ENCODE results near the gene SLC22A3.
"Not testable (repeated sequence)": the region's sequence is repeated elsewhere in the genome, so short reads cannot be mapped to it uniquely, and the experiment has no call there.

The SLC22A3 gene

GRCh38 chr6:160430203-160430602 is 82.0 kb downstream of the SLC22A3 start:
- H3K36me3 Mint-ChIP-seq, result no peaks in the 10 kb centered on the region
- no peak for ATAC-seq
- H3K9me3 Mint-ChIP-seq, result no peaks in the 10 kb centered on the region

GRCh38 chr6:160430751-160431150 is 82.6 kb downstream of the SLC22A3 start:
- Mint-ChIP-seq H3K27ac (no peak overlapping the region), H3K9me3 (no peaks in the 10 kb centered on the region), H3K4me3 (no peak overlapping the region), H3K4me1 (peaks cover 6% of the 10 kb centered on the region), H3K36me3 (no peaks in the 10 kb centered on the region), H3K27me3 (peaks cover 32% of the 10 kb centered on the region)
- ATAC-seq, result no peak

More at GRCh38 chr6:160430203-160430602, 82.0 kb downstream of the SLC22A3 start:
- peaks cover 32% of the 10 kb centered on the region for H3K27me3 Mint-ChIP-seq
- no peak overlapping the region for H3K27ac Mint-ChIP-seq
- H3K4me1 Mint-ChIP-seq, result peaks cover 6% of the 10 kb centered on the region
- no peak overlapping the region for H3K4me3 Mint-ChIP-seq

GRCh38 chr6:160431226-160431625 is 83.0 kb downstream of the SLC22A3 start:
- Mint-ChIP-seq H3K4me1 (peaks cover 4% of the 10 kb centered on the region), H3K27ac (no peak overlapping the region), H3K27me3 (peaks cover 32% of the 10 kb centered on the region), H3K4me3 (no peak overlapping the region), H3K9me3 (no peaks in the 10 kb centered on the region), H3K36me3 (no peaks in the 10 kb centered on the region)
- no peak for ATAC-seq

DNA sequence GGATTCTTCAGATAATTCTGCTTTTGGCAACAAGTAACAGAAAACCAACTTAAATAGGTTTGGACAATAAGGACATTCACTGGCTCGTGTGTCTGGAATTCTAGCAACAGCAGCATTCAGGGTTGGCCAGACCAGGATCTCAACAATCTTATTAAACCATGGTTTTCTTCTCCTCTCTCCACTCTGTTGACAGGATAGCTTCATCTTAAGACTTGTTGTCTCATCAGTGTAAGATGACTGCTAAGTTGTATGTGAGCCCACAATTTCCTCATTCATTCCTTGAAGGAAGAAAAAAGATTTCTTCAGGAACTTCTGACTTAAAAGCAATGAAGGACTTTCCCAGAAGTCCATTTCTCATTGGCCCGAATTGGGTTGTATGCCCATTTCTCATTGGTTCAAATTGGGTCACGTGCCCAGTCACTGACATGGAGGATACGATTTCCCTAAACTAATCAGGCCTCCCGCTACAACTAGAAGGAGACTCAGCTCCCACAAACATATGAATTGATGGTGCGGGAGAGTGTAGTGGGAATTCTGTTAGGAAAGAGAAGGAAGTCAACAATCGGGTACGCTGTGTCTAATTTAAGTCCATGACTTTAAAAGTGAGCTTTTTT is 83.7 kb downstream of the SLC22A3 start:
- no peaks in the 10 kb centered on the region for H3K9me3 Mint-ChIP-seq
- no peak for ATAC-seq
- no peak overlapping the region for H3K4me3 Mint-ChIP-seq
- peaks cover 25% of the 10 kb centered on the region for H3K27me3 Mint-ChIP-seq
- no peak overlapping the region for H3K27ac Mint-ChIP-seq
- H3K4me1 Mint-ChIP-seq, result no peaks in the 10 kb centered on the region
- no peaks in the 10 kb centered on the region for H3K36me3 Mint-ChIP-seq

- Mint-ChIP-seq H3K4me1 (no peaks in the 10 kb centered on the region), H3K27me3 (peaks cover 9% of the 10 kb centered on the region)
- ATAC-seq, result no peak
These were observed 87.8 kb downstream of the SLC22A3 start for GRCh38 chr6:160435935-160436334.

DNA sequence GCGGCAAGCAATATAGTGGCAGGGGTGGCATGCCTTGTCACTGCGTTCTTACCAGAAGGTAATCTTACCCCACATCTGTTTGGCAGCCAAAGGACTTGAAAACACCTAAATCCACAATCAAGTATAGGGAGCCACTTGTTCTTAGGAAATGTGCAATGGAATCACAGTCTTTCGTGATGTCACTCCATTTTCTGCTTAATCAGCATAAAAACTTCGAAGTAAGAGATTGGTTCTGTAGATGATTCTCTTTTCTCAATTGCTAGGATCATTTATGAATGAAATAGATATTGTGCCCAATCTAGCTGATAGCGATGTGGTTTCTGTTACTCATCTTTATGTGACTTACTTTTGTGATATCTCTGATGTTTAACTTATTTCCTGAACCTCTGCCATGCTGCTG is 89.0 kb downstream of the SLC22A3 start:
- H3K4me1 Mint-ChIP-seq, result no peaks in the 10 kb centered on the region
- H3K36me3 Mint-ChIP-seq, result no peaks in the 10 kb centered on the region
- no peaks in the 10 kb centered on the region for H3K9me3 Mint-ChIP-seq
- no peak overlapping the region for H3K27ac Mint-ChIP-seq
- ATAC-seq, result no peak
- H3K4me3 Mint-ChIP-seq, result no peak overlapping the region
- peaks cover 9% of the 10 kb centered on the region for H3K27me3 Mint-ChIP-seq

More at GRCh38 chr6:160435935-160436334, 87.8 kb downstream of the SLC22A3 start:
- H3K36me3 Mint-ChIP-seq, result no peaks in the 10 kb centered on the region
- no peak overlapping the region for H3K4me3 Mint-ChIP-seq
- no peak overlapping the region for H3K27ac Mint-ChIP-seq
- H3K9me3 Mint-ChIP-seq, result no peaks in the 10 kb centered on the region

DNA sequence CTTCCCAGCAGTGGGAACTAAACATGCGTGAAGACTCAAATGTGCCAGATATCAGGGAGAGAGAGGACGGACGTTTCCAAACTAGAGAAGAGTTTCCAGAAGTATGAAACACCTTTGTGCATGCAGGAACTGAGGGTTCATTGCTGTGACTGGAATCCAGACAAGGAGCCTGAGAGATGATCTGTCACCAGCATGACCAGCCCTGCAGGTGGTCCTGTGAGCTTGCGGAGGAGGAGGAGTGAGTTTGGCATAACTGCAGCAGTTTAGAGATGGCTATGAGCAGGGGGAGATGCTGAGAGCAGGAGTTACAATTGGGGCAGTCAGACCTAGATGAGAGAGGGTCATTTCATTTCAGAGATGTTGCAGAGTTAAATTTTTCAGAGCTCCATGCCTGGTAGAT is 89.6 kb downstream of the SLC22A3 start:
- no peak for ATAC-seq
- Mint-ChIP-seq H3K36me3 (no peaks in the 10 kb centered on the region), H3K27me3 (peaks cover 9% of the 10 kb centered on the region), H3K4me3 (no peak overlapping the region), H3K9me3 (no peaks in the 10 kb centered on the region), H3K27ac (no peak overlapping the region), H3K4me1 (no peaks in the 10 kb centered on the region)

- Mint-ChIP-seq H3K36me3 (no peaks in the 10 kb centered on the region), H3K9me3 (no peaks in the 10 kb centered on the region), H3K27ac (no peak overlapping the region), H3K27me3 (peaks cover 9% of the 10 kb centered on the region), H3K4me3 (no peak overlapping the region), H3K4me1 (no peaks in the 10 kb centered on the region)
- no peak for ATAC-seq
These were observed 90.3 kb downstream of the SLC22A3 start for GRCh38 chr6:160438481-160438880.

DNA sequence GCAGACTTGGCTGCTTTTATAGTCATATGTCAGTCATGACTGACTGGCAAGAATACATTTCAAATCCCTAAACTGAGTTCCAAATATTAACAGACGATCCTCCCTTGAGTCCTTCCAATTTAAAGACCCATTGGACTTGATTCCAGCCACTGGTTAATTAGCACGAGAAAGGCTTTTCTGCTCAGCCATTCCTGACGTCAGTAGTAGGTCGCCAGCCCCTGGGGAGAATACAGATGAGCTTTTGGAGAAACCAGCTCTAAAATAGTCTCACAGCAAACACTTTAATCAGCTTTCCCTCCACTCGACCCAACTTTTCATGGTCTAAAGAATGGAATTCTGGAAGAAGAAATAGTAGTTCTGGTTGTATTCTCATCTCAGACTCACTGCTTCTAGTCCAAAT is 91.6 kb downstream of the SLC22A3 start:
- H3K4me1 Mint-ChIP-seq, result no peaks in the 10 kb centered on the region
- H3K4me3 Mint-ChIP-seq, result no peak overlapping the region
- no peaks in the 10 kb centered on the region for H3K36me3 Mint-ChIP-seq
- H3K9me3 Mint-ChIP-seq, result no peaks in the 10 kb centered on the region
- H3K27me3 Mint-ChIP-seq, result peaks cover 16% of the 10 kb centered on the region
- ATAC-seq, result no peak
- no peak overlapping the region for H3K27ac Mint-ChIP-seq

DNA sequence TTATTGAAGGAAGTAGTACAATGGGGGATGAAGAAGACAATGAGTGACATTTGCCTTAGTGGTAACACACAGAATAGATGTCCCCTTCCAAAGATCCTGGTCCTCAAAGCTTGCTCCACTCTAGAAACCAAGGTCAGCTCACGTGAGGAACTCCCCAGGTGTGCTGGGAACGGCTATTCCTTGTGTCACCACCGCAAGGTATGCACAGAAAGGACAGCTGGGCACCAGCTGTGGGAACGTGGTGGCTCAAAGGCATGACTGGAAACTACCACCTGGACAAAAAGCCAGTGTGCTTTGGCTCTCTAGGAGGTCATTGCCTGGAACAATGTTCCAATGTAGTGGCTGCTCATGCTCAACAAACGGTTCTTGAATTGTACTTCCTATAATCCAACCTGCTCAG is 94.0 kb downstream of the SLC22A3 start:
- H3K36me3 Mint-ChIP-seq, result peaks cover 12% of the 10 kb centered on the region
- H3K27me3 Mint-ChIP-seq, result peaks cover 40% of the 10 kb centered on the region
- no peak overlapping the region for H3K4me3 Mint-ChIP-seq
- H3K4me1 Mint-ChIP-seq, result no peaks in the 10 kb centered on the region
- no peak for ATAC-seq
- no peak overlapping the region for H3K27ac Mint-ChIP-seq
- H3K9me3 Mint-ChIP-seq, result peaks cover 11% of the 10 kb centered on the region

GRCh38 chr6:160445130-160445529 is 97.0 kb downstream of the SLC22A3 start:
- Mint-ChIP-seq H3K4me1 (no peaks in the 10 kb centered on the region), H3K9me3 (peaks cover 15% of the 10 kb centered on the region), H3K27me3 (peaks cover 35% of the 10 kb centered on the region), H3K36me3 (peaks cover 12% of the 10 kb centered on the region), H3K4me3 (no peak overlapping the region), H3K27ac (no peak overlapping the region)
- ATAC-seq, result no peak

DNA sequence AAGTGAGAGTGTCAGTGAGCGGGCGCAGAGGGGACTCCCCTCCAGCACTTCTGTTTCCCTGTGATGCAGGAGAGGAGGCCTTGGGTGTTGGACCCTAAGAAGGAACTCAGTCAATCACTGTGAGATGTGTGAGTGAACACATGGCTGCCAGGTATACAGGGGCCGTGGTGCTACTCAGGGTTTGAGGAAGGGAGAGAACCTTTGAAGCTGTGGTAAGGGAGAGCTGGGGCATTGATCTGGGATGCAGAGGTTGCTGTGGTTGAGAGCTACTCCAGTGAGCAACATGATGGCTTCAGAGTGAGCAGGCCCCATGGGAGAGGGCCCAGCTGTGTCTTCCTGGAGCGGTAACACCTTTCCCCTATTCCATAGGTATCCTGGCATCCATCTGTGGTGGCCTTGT is 99.2 kb downstream of the SLC22A3 start:
- Mint-ChIP-seq H3K27ac (no peak overlapping the region), H3K4me1 (no peaks in the 10 kb centered on the region), H3K4me3 (no peak overlapping the region), H3K27me3 (peaks cover 35% of the 10 kb centered on the region), H3K36me3 (peaks cover 12% of the 10 kb centered on the region), H3K9me3 (peaks cover 15% of the 10 kb centered on the region)
- ATAC-seq, result no peak

DNA sequence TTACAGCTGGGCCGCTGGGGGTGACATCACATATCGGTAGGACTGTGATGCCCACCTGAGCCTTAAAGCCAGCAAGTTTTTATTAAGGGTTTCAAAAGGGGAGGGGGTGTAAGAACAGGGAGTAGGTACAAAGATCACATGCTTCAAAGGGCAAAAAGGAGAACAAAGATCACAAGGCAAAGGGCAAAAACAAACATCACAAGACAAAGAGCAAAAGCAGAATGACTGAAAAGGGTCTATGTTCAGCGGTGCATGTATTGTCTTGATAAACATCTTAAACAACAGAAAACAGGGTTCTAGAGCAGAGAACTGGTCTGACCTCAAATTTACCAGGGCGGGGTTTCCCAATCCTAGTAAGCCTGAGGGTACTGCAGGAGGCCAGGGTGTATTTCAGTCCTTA is 101.6 kb downstream of the SLC22A3 start:
- Mint-ChIP-seq H3K9me3 (peaks cover 15% of the 10 kb centered on the region), H3K36me3 (peaks cover 12% of the 10 kb centered on the region), H3K27me3 (peaks cover 28% of the 10 kb centered on the region)
- H3K4me3 Mint-ChIP-seq, H3K27ac Mint-ChIP-seq, ATAC-seq, H3K4me1 Mint-ChIP-seq: not testable (repeated sequence)

DNA sequence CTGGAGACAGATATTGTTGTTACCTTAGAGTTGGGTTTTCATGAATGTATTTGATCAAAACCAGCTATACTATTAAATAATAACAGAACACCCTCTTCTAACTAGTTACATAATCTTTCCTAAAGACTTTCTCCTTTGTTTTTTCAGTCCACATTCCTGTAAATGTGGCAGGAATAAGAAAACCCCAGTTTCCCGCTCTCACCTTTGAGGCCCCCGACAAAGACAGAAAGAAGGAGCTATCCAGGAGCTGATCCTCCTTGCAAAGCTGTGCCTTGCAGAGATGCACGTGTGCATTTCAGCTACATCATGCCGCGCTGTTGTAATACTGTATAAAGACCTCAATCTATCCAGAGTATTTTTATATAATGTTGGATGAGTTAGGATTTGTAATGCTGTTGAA is 102.7 kb downstream of the SLC22A3 start:
- H3K4me1 Mint-ChIP-seq, result no peaks in the 10 kb centered on the region
- no peak for ATAC-seq
- peaks cover 2% of the 10 kb centered on the region for H3K36me3 Mint-ChIP-seq
- H3K9me3 Mint-ChIP-seq, result peaks cover 10% of the 10 kb centered on the region
- H3K4me3 Mint-ChIP-seq, result no peak overlapping the region
- H3K27me3 Mint-ChIP-seq, result peaks cover 17% of the 10 kb centered on the region
- no peak overlapping the region for H3K27ac Mint-ChIP-seq

DNA sequence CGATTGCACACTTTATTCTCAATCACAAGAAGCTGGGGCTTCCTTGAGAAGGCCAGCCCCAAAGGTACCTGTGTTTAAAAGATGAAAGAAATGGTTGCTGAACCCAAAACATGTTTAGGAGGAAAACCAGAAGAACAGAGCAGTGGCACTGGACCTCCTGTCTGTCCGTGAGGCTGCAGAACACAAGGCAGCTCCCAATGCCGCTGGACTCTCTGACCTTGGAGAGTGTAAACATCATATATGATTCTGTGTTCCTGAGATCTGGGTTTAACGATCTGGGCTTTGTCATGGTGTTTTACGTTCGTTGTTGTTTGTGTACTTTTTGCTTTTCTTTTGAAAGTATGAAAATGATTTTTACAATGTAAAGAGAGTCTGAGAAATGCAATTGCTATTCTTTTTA is 106.1 kb downstream of the SLC22A3 start:
- H3K4me3 Mint-ChIP-seq, result no peak overlapping the region
- no peaks in the 10 kb centered on the region for H3K36me3 Mint-ChIP-seq
- ATAC-seq, result no peak
- H3K9me3 Mint-ChIP-seq, result peaks cover 4% of the 10 kb centered on the region
- H3K27me3 Mint-ChIP-seq, result no peaks in the 10 kb centered on the region
- no peak overlapping the region for H3K27ac Mint-ChIP-seq
- peaks cover 8% of the 10 kb centered on the region for H3K4me1 Mint-ChIP-seq

- Mint-ChIP-seq H3K36me3 (no peaks in the 10 kb centered on the region), H3K4me3 (no peak overlapping the region), H3K4me1 (peaks cover 8% of the 10 kb centered on the region), H3K27me3 (no peaks in the 10 kb centered on the region), H3K27ac (no peak overlapping the region), H3K9me3 (no peaks in the 10 kb centered on the region)
- ATAC-seq, result no peak
These were observed 106.9 kb downstream of the SLC22A3 start for GRCh38 chr6:160455081-160455480.

All from stimulated activated memory B cell treated with anti-CD40 and anti-IgM and Interleukin-4, amounts not matched to agents 10 μg/mL and 1 μg/mL and 100 μg/mL, for 72 hours (primary cell).